ENCODE data around the gene SMIM28.

DNA sequence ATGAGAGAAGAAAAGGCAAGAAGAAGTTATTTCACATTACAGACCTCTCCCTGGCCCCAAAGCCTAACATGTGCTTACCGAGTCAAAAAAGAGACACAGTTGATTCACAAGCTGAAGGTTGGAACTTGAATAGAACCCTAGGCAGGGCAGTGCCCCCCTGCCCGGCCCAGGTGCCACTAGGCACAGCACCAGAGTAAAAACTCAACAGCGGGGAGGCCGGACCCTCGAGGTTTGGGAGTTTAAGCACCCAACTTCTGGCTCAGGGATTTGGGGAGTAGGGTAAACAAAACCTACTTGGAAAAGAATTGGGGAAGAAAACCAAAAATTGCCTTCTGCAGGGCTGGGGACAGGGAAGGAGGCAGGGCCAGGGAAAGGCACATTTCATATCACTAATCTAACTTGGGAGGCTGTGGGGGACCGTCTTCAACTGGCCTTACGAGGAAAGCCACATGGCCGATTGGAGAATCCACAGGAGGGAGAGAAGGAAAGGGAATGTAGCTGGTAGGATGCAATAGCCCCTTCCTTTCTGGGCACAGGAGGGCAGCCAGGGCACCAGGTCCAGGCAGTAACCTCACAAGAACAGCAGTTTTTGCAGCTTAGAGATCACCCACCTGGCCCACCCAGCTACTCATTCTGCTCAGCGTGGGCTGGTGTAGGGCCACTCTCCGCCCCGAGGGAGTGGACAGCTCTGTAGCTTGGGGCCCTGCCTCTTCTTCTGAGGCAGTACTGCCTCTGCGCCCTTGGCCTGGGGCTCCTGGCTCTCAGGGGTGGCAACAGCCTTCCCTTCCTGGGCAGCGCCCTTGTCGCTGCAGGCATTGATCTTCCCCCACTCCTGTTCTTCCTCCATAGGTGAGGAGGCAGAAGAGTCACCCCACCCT lies 24.5 kb downstream of the SMIM28 start:
- TF ChIP-seq, protein P1, sequence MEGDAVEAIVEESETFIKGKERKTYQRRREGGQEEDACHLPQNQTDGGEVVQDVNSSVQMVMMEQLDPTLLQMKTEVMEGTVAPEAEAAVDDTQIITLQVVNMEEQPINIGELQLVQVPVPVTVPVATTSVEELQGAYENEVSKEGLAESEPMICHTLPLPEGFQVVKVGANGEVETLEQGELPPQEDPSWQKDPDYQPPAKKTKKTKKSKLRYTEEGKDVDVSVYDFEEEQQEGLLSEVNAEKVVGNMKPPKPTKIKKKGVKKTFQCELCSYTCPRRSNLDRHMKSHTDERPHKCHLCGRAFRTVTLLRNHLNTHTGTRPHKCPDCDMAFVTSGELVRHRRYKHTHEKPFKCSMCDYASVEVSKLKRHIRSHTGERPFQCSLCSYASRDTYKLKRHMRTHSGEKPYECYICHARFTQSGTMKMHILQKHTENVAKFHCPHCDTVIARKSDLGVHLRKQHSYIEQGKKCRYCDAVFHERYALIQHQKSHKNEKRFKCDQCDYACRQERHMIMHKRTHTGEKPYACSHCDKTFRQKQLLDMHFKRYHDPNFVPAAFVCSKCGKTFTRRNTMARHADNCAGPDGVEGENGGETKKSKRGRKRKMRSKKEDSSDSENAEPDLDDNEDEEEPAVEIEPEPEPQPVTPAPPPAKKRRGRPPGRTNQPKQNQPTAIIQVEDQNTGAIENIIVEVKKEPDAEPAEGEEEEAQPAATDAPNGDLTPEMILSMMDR (IDR thresholded peaks at IDR 0.05) = no peak
- TF ChIP-seq POLR2A (IDR thresholded peaks at IDR 0.05) = no peak
